ENCODE data around the gene PERM1. TPM values are rescaled to one million over a fixed set of nuclear protein-coding genes. Genes with fewer than 3 reads are reported as not detected.
A peak's percentile ranks its signal among the peaks of the same experiment; 100 is the strongest.

The PERM1 gene
- total and polyA plus RNA-seq, 2 of the 13 experiments (the other 11 are each of a cell fraction or from before 2014, with no cell fraction given): 0.04 to 0.29 TPM

DNA sequence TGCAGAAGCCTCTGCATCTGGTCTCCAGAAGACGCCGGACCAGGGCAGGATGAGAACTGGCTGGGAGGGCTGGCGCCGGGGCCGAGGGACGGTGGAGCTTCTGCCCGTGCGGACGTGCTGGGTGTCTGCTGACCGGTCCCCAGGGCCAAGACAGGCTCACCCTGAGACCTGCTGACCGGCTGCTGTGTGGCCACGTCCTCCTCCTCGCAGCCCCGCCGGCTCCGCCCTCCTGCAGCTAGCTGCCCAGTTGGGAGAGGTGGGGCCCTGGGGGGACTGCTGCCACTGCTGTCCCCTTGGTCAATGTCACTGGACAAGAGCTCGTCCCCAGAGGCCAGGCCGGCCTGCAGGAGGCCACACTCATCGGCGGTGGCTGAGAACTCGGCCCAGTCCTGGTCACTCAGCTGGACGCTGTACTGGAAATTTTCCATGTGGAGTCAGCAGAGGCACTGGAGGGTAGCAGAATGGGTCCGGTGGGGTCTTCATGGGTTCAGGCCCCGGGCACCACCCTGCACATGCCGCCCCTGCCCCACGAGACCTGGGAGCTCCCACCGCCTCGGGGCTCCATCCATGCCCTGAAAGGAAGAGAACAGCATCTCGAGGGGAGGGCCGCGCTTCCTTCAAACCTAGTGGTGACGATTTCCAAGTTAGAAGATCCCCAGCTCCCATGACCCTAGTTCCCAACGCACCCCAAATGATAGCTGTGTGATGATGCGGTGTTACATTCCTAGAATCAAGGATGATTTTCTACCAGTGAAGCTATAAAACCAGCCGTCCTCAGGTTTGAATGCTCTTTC is 1.1 kb downstream of the PERM1 start (continued):
- TF ChIP-seq, protein P1, sequence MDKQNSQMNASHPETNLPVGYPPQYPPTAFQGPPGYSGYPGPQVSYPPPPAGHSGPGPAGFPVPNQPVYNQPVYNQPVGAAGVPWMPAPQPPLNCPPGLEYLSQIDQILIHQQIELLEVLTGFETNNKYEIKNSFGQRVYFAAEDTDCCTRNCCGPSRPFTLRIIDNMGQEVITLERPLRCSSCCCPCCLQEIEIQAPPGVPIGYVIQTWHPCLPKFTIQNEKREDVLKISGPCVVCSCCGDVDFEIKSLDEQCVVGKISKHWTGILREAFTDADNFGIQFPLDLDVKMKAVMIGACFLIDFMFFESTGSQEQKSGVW (CRISPR knock-in tag; IDR thresholded peaks at IDR 0.05; ENCODE audit: borderline replicate concordance): no peak
- TF ChIP-seq NFE2L2 (IDR thresholded peaks at IDR 0.05; ENCODE audit: low read length): no peak
- TF ChIP-seq, protein P2, sequence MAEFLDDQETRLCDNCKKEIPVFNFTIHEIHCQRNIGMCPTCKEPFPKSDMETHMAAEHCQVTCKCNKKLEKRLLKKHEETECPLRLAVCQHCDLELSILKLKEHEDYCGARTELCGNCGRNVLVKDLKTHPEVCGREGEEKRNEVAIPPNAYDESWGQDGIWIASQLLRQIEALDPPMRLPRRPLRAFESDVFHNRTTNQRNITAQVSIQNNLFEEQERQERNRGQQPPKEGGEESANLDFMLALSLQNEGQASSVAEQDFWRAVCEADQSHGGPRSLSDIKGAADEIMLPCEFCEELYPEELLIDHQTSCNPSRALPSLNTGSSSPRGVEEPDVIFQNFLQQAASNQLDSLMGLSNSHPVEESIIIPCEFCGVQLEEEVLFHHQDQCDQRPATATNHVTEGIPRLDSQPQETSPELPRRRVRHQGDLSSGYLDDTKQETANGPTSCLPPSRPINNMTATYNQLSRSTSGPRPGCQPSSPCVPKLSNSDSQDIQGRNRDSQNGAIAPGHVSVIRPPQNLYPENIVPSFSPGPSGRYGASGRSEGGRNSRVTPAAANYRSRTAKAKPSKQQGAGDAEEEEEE (CRISPR knock-in tag; IDR thresholded peaks at IDR 0.05; ENCODE audit: borderline replicate concordance): no peak

DNA sequence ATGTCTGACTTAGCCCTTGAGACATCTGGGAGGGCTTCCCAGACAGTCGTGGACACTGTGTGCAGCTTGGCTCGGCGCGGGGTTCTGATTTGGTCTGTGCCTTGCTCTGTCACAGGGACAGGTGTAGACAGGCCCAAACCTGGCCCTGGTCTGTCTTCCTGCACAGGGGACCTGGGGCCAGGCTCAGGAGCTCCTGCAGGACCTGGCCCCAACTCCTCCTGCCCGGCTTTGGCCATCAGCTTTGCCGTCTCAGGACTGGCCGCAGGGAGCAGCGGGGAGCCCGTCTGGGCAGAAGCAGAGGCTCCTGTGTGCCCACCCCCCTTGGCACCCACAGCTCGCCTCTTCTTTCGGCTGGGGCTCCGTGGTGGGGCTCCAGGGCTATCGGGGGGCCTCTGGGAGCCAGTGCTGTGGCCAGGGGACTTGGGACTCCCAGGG is 1.7 kb downstream of the PERM1 start:
- Histone ChIP-seq H3K36me3 (replicated peaks in 1 of 2; ENCODE audit: control insufficient read depth in 1 of 2, insufficient read depth in 2 of 2, low read length in 2 of 2) (no peaks in the 10 kb centered on the region), H3K4me2 (ENCODE audit: low read depth, low read length) (peak overlapping the region; percentile 74), H3K79me2 (ENCODE audit: insufficient read depth, low read length) (no peaks in the 10 kb centered on the region), H4K20me1 (ENCODE audit: insufficient read depth, low read length) (no peaks in the 10 kb centered on the region), H3K4me1 (ENCODE audit: insufficient read depth, low read length) (peaks cover 55% of the 10 kb centered on the region), H3K27me3 (ENCODE audit: control insufficient read depth in 1 of 2, insufficient read depth in 2 of 2, low read length in 2 of 2) (peaks cover 22 to 50% of the 10 kb centered on the region in 2 experiments), H3K9me3 (ENCODE audit: low read length) (no peaks in the 10 kb centered on the region), H2AFZ (ENCODE audit: low read length) (no peak overlapping the region), H3K27ac (ENCODE audit: extremely low read length, insufficient read depth, low read length) (no peak overlapping the region), H3K4me3 (replicated peaks in 1 of 3; ENCODE audit: insufficient read depth in 1 of 3, low read depth in 2 of 3, low read length in 3 of 3) (peak overlapping the region; percentile 2 to 70 (median 48); a peak in 4 of 6 replicates), H3K9ac (ENCODE audit: insufficient read depth, low read depth, low read length) (peak overlapping the region; percentile 49; the same call in 1 of the 2 replicates)
- ATAC-seq: peak; percentile 40
- BruUV-seq (replicated peaks): no TSS peak
- WGBS (ENCODE audit: low lambda C conversion rate): no CpG with 5 or more reads among the region's 13 CpGs
- in situ Hi-C loops (cut with HindIII; ENCODE audit: extremely low pct_ligation_motif_present, low pct_unique_long_range_greater_than_20kb): no loop called here
- POLR2A ChIA-PET: interaction anchor here (1.9 kb wide), 1 partner anchor 13 kb away, joined by 4 read pairs; the partner anchor contains the start of gene PLEKHN1
- FAIRE-seq: no peak
- intact Hi-C loops (cut with micrococcal nuclease; ENCODE audit: unreplicated experiment): no loop called here
- CTCF ChIA-PET (ENCODE audit: low intra/inter-chr PET ratio, low total read pairs): no interaction called here
- no peak for DNase-seq (ENCODE audit: low spot score)
- TF ChIP-seq ZNF343 (CRISPR knock-in tag; IDR thresholded peaks at IDR 0.05) (0 out of 2 replicates have a peak, but pooled peaks have one; percentile 8), HNRNPL (IDR thresholded peaks at IDR 0.05; ENCODE audit: low read depth, low read length) (0 out of 2 replicates have a peak, but pooled peaks have one; percentile 56), ZNF432 (CRISPR knock-in tag; IDR thresholded peaks at IDR 0.05; ENCODE audit: borderline replicate concordance) (no peak), MYC (CRISPR knock-in tag; IDR thresholded peaks at IDR 0.05; ENCODE audit: borderline replicate concordance) (no peak), ZNF30 (CRISPR knock-in tag; IDR thresholded peaks at IDR 0.05) (no peak), SP4 (CRISPR knock-in tag; IDR thresholded peaks at IDR 0.05) (0 out of 2 replicates have a peak, but pooled peaks have one; percentile 31)
- TF ChIP-seq, protein P3, sequence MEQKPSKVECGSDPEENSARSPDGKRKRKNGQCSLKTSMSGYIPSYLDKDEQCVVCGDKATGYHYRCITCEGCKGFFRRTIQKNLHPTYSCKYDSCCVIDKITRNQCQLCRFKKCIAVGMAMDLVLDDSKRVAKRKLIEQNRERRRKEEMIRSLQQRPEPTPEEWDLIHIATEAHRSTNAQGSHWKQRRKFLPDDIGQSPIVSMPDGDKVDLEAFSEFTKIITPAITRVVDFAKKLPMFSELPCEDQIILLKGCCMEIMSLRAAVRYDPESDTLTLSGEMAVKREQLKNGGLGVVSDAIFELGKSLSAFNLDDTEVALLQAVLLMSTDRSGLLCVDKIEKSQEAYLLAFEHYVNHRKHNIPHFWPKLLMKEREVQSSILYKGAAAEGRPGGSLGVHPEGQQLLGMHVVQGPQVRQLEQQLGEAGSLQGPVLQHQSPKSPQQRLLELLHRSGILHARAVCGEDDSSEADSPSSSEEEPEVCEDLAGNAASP (CRISPR knock-in tag; IDR thresholded peaks at IDR 0.05; ENCODE audit: borderline replicate concordance): no peak
- TF ChIP-seq, protein P4, sequence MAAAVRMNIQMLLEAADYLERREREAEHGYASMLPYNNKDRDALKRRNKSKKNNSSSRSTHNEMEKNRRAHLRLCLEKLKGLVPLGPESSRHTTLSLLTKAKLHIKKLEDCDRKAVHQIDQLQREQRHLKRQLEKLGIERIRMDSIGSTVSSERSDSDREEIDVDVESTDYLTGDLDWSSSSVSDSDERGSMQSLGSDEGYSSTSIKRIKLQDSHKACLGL (CRISPR knock-in tag; IDR thresholded peaks at IDR 0.05): 0 out of 2 replicates have a peak, but pooled peaks have one; percentile 31
